Fibroblast of skin of left quadriceps (primary cell): Measurements from ENCODE around the gene CROCC.

ENCODE experiments used
- DNase-seq, 2 experiments: peaks; one replicate each; pipeline ENCODE4 v3.0.0-alpha.2; 2013; ENCODE audit warnings: low read depth in 2 of 2

Gene CROCC

DNA sequence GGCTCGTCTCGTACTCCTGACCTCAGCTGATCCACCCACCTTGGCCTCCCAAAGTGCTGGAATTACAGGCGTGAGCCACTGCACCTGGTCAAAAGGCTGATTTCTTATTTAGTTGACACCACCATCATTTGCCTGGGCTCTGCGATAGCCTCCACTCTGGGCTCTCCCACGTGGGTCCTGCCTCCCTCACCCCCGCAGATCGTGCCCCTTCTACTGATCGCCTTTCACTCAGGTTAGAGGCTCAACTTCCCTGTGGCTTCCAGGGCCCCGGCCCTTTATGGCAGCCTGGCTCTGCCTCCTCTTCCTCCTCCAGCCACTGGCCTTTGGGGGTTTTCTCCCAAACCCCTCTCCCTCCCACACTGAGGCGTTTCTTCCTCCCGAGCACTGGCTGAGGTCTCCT lies 61.2 kb downstream of the CROCC start:
- DNase-seq, result no peak

DNA sequence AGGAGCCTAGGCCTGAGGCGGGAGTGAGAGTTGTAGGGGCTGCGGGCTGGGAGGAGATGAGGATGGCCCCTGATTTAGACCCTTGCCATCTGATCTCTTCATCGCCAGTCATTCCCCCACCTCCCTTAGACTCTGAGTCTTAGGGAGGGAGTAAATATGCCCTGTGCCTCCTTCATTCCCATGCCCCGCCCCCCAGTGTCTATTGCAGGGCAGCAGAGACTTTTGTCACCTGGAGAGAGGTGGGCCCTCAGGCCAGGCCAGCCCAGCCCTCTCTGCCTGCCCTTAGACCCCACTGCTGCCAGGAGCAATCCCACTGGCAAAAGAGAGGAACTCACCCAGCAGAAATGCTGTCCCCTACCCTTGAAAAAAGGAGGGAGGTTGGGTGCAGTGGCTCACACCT lies 61.9 kb downstream of the CROCC start:
- DNase-seq, result no peak

- DNase-seq, result peak; percentile 77 to 78
Measured at GRCh38 chr1:16984717-16985116, 63.0 kb downstream of the CROCC start.

- no peak for DNase-seq
Measured at GRCh38 chr1:16986113-16986512, 64.4 kb downstream of the CROCC start.

- no peak for DNase-seq
Measured at GRCh38 chr1:16986560-16986959, 64.8 kb downstream of the CROCC start.

DNA sequence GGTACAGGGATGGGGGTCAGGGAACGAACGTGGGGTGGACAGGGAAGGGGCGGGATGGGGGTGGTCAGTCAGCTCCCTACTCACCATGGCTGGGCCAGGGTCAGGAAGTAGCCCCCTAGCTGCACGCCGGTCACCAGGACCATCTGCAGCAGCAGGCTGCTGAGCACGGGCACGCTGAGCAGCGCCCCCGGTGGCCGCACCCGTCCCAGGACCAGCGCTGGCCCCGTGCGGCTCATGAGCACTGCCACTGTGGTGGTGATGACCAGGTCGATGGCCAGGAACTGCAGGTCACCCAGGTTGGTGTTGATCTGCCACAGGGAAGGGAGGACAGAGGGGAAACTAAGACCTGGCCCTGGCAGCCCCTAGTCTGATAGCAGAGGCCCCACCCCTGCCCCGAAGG lies 65.2 kb downstream of the CROCC start:
- no peak for DNase-seq

DNA sequence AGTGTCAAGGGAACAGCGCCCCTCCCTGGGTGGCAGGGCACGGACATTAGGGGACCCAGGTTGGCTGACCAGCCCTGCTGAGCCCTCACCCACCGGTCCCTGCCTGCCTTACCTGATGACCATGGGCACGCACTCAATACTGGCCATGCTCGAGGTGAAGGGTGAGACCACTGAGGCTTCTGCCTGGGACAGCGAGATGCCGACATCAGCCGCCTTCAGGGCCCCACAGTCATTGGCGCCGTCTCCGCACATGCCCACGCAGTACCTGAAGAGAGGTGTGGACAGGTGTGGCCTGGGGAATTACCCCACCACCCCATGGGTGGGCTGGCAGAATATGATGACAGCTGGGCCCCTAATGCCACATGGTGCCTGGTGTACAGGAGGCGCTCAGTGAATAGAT lies 66.5 kb downstream of the CROCC start:
- no peak for DNase-seq

DNA sequence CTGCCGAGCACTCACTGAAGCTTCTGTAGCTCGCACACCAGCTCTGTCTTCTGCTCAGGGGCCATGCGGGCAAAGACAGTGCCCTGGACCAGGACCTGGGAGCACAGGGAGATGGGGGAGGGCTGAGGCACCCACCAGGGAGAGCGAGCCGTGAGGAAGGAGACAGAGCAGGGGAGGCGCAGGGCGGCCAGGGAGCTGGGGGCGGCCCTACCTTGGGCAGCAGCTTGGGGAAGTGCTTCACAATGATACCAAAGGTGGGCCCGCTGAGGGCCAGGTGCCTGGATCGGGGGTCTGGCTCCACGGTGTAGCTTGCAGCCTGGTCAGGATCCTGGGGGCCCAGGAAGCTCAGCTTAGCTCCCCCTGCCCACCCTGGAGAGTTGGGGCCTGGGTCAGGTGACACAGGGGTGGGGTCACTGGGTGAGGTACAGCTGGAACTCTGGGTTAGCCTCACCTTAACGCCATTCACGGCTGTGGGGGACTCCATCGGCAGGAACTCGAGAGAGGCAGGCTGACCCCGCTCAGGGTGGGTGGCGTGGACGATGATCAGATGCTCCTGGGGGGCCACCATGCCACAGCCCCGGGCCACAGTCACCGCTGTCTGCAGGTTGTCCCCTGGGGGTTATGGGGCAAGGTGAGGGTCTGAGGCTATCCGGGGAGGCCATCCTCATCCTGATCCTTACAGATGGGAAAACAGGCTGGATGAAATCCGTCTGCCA lies 68.1 kb downstream of the CROCC start:
- DNase-seq, result no peak

GRCh38 chr1:16991571-16991970 lies 69.8 kb downstream of the CROCC start:
- DNase-seq, result no peak

DNA sequence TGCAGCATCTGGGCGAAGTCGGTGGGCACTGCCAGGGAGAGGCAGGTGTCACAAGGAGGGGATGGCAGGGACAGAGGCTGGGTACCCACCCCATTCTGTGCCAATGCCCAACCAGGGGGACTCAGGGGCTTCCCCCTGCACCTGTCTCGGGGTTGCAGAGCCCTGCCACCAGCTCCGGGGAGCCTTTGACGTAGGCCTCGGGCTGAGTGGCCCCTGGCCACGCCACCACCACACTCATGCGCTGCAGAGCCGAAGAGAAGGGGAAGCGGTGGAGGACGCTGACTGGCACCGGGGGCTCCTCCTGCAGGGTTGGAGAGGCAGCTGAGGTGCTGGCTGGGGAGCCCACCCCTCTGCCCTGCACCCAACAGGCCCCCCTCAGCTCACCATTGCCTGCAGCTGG lies 70.4 kb downstream of the CROCC start:
- DNase-seq, result no peak

DNA sequence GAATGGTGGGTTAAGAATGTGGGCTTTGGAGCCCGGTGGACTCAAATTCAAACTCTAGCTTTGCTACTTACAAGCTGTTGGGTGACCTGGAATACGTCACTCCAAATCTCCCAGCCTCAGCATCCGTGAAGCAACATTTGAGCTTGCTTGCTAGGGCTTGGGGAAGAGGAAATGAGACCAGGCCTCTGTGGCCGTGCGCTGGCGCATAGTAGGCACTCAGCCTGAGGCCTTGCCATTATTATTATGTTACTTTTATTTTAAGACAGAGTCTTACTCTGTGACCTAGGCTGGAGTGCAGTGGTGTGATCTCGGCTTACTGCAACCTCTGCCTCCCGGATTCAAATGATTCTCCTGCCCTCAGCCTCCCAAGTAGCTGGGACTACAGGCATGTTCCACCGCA lies 70.9 kb downstream of the CROCC start:
- DNase-seq, result no peak

DNA sequence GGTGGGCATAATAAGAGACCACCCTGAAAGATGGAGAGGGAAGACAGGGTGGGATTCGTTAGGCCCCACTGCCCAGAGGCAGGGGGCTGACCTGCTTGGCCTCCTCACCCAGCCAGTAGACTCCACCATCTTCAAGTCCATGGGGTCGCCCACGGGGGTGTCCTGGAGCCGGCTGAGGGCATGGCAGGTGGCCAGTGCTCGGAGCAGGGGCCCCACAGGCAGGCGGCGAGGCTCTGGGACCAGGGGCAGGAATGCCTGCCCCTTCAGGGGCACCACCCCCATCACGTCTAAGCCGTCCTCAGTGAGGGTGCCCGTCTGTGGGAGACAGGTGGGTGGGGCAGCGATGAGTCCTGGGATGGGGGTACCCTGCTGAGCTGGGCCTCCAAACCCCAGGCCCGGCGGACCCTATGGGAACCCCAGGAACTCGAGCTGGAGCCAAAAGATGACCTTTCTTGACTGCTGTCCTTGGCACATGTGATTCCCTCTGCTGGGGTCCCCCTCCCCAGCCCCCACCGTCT lies 71.8 kb downstream of the CROCC start:
- DNase-seq, result no peak

DNA sequence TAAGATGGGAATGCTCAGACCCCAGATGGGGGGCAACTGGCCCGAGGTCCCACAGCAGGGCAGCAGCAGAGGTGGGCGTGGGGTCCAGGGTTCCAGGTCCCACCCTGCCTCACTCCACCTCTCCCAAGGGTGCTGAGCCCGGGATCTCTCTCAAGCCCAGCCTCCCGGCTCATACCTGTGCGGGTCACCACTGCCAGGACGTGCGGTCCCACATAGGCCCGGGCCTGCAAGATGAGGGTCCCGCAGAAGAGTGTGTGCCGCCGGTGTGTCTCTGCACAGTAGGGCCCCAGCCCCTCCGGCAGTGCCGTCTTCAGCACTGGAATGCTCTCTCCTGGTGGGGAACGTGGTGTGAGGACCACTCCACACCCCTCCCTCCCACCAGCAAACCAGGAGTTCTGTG lies 75.1 kb downstream of the CROCC start:
- no peak for DNase-seq

DNA sequence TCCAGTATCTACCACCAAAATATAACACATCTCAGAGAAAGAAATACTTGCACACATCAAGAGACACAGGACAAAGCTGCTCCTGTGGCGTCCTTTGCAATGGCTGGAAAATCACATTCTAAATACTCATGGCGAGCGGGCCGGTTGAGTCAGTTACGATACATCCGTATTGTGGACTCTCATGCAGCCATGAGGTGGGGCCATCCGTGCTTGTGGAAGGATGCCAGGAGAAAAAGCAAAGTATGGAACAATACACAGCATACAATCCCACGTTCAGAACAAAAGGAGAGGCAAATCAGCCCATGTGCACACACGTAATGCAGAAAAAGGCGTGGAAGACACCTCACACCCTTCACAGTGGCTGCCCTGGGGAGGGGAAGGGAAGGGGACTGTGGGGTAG lies 76.9 kb downstream of the CROCC start:
- no peak for DNase-seq

DNA sequence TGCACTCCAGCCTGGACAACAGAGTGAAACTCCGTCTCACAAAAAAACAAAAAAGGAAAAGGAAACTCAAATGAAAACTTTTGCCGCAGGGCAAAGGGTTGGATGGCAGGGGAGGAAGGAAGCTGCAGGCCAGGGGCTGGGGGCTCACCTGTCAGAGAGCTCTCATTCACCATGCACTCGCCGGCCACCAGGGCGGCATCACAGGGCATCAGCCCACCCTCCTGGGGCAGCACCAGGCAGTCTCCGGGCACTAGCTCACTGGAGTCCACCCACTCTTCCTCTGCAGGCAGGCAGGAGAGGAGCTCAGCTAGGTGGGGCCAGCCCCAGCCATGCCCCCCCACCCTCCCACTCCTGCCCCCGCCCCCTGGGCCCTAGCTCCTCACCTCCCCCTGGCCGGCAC lies 78.1 kb downstream of the CROCC start:
- DNase-seq, result no peak

DNA sequence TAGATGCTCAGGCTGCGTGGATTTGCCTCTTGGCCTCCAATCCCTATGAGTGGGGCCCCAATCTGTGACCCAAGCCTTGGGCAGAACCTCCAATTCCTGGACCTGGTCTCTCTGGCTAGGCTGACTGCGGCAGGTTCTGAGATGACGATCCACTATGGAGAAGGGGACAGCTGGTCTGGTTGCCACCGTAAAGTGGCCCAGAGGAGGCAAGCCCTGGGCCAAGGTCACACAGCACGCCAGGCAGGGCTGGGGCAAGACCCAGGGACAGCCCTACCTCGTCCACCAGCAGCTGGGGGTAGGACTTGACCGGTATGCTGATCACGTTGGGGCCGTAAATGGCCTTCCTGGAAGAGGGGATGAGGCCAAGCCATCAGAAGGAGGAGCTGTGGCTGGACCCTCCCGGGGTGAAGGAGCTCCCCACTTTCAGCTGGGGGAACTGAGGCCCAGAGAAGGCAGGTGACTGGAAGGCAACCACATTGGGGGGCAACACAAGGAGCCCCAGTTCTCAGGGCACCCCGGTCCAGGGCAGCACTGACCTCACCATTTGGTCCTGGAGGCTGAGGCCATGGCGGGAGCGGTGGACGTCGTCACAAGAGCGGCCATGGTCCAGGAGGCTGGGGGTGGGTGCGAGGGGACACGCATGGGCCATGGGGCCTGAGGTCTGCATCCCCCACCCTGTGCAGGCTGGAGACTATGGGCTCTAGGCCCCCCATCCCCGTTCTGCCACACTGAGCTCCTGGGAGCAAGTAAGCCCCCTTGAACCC lies 80.2 kb downstream of the CROCC start:
- no peak for DNase-seq

- no peak for DNase-seq
Measured at GRCh38 chr1:17002524-17002902, 80.8 kb downstream of the CROCC start.

GRCh38 chr1:17004466-17005364 lies 83.0 kb downstream of the CROCC start:
- DNase-seq, result no peak

GRCh38 chr1:17005365-17005740 lies 83.6 kb downstream of the CROCC start:
- no peak for DNase-seq

- DNase-seq, result no peak
Measured at GRCh38 chr1:17007121-17007520, 85.4 kb downstream of the CROCC start.

- DNase-seq, result no peak
Measured at GRCh38 chr1:17008208-17008855, 86.6 kb downstream of the CROCC start.

GRCh38 chr1:17009706-17010105 lies 88.0 kb downstream of the CROCC start:
- no peak for DNase-seq
